ENCODE results near the gene CCDC63. TPM values are rescaled to one million over a fixed set of nuclear protein-coding genes. Genes with fewer than 3 reads are reported as not detected.

CCDC63 gene
- polyA plus RNA-seq, 1 of the 3 experiments (the other 2 are of a cell fraction) = not detected

DNA sequence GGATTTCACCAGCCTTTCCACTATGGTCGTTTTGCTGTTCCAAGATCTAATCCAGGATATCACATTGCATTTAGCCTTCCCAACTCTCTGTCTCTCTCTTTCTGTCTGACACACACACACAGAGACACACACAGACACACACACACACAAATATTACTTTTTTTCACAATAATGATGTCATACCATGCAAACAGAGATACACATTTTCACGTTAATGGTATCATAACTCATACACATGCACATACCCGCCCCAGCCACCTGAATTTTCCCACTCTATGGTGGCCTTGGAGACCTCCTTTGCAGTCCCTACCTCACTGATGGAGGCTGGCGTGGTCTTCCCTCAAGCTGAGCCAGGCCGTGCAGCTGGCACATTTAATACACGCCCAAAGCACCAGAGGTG, 80.8 kb downstream of the CCDC63 start:
- H2AFZ ChIP-seq (ENCODE audit: low read depth) = no peak overlapping the region
- POLR2A ChIA-PET = no interaction called here

More for the DNA sequence above, 80.8 kb downstream of the CCDC63 start:
- Histone ChIP-seq H3K27me3 (ENCODE audit: insufficient read depth) (no peaks in the 10 kb centered on the region), H3K79me2 (ENCODE audit: insufficient read depth) (no peaks in the 10 kb centered on the region), H3K9me3 (no peaks in the 10 kb centered on the region), H3K36me3 (replicated peaks in 1 of 2; ENCODE audit: control insufficient read depth in 1 of 2, insufficient read depth in 2 of 2, low read length in 1 of 2) (no peaks in the 10 kb centered on the region), H3K4me1 (ENCODE audit: control insufficient read depth in 1 of 2, insufficient read depth in 2 of 2, low read depth in 1 of 2, low read length in 1 of 2) (no peaks in the 10 kb centered on the region; a peak in 1 of 4 replicates), H3F3A (replicated peaks; ENCODE audit: insufficient read depth) (no peaks in the 10 kb centered on the region), H3K4me3 (ENCODE audit: low read depth in 2 of 2, low read length in 1 of 2) (no peak overlapping the region), H3K9ac (no peak overlapping the region), H3K9me2 (no peaks in the 10 kb centered on the region), H3K4me2 (no peak overlapping the region), H3K27ac (ENCODE audit: low read depth in 2 of 2, low read length in 1 of 2) (no peak overlapping the region), H4K20me1 (ENCODE audit: insufficient read depth) (no peaks in the 10 kb centered on the region)
- no peak for DNase-seq
- CTCF ChIA-PET = no interaction called here
- 59% methylated on average over 6 of the region's 6 CpGs for WGBS (ENCODE audit: low lambda C conversion rate)
- TF ChIP-seq ELF1 (IDR thresholded peaks at IDR 0.05) = no peak
- no peak for TF ChIP-seq TAF1 (IDR thresholded peaks at IDR 0.05; ENCODE audit: borderline replicate concordance, low read depth, low read length)
- no peak for TF ChIP-seq YY1 (IDR thresholded peaks at IDR 0.05; ENCODE audit: low read depth)
- TF ChIP-seq, protein P1, sequence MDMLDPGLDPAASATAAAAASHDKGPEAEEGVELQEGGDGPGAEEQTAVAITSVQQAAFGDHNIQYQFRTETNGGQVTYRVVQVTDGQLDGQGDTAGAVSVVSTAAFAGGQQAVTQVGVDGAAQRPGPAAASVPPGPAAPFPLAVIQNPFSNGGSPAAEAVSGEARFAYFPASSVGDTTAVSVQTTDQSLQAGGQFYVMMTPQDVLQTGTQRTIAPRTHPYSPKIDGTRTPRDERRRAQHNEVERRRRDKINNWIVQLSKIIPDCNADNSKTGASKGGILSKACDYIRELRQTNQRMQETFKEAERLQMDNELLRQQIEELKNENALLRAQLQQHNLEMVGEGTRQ (IDR thresholded peaks at IDR 0.05; ENCODE audit: borderline replicate concordance, low read depth, low read length) = no peak
- TF ChIP-seq TCF12 (IDR thresholded peaks at IDR 0.05) = no peak
- TF ChIP-seq, protein P2, sequence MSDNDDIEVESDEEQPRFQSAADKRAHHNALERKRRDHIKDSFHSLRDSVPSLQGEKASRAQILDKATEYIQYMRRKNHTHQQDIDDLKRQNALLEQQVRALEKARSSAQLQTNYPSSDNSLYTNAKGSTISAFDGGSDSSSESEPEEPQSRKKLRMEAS (IDR thresholded peaks at IDR 0.05; ENCODE audit: low read depth) = no peak
- TF ChIP-seq, protein P3, sequence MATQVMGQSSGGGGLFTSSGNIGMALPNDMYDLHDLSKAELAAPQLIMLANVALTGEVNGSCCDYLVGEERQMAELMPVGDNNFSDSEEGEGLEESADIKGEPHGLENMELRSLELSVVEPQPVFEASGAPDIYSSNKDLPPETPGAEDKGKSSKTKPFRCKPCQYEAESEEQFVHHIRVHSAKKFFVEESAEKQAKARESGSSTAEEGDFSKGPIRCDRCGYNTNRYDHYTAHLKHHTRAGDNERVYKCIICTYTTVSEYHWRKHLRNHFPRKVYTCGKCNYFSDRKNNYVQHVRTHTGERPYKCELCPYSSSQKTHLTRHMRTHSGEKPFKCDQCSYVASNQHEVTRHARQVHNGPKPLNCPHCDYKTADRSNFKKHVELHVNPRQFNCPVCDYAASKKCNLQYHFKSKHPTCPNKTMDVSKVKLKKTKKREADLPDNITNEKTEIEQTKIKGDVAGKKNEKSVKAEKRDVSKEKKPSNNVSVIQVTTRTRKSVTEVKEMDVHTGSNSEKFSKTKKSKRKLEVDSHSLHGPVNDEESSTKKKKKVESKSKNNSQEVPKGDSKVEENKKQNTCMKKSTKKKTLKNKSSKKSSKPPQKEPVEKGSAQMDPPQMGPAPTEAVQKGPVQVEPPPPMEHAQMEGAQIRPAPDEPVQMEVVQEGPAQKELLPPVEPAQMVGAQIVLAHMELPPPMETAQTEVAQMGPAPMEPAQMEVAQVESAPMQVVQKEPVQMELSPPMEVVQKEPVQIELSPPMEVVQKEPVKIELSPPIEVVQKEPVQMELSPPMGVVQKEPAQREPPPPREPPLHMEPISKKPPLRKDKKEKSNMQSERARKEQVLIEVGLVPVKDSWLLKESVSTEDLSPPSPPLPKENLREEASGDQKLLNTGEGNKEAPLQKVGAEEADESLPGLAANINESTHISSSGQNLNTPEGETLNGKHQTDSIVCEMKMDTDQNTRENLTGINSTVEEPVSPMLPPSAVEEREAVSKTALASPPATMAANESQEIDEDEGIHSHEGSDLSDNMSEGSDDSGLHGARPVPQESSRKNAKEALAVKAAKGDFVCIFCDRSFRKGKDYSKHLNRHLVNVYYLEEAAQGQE (IDR thresholded peaks at IDR 0.05; ENCODE audit: low read depth, low read length) = no peak
- TF ChIP-seq EP300 (IDR thresholded peaks at IDR 0.05; ENCODE audit: borderline replicate concordance in 1 of 2, low read depth in 1 of 2, low read length in 1 of 2) = no peak
- TF ChIP-seq NRF1 (IDR thresholded peaks at IDR 0.05; ENCODE audit: low read depth, low read length) = no peak
- TF ChIP-seq RAD21 (IDR thresholded peaks at IDR 0.05; ENCODE audit: low read length) = no peak
- TF ChIP-seq, protein P4, sequence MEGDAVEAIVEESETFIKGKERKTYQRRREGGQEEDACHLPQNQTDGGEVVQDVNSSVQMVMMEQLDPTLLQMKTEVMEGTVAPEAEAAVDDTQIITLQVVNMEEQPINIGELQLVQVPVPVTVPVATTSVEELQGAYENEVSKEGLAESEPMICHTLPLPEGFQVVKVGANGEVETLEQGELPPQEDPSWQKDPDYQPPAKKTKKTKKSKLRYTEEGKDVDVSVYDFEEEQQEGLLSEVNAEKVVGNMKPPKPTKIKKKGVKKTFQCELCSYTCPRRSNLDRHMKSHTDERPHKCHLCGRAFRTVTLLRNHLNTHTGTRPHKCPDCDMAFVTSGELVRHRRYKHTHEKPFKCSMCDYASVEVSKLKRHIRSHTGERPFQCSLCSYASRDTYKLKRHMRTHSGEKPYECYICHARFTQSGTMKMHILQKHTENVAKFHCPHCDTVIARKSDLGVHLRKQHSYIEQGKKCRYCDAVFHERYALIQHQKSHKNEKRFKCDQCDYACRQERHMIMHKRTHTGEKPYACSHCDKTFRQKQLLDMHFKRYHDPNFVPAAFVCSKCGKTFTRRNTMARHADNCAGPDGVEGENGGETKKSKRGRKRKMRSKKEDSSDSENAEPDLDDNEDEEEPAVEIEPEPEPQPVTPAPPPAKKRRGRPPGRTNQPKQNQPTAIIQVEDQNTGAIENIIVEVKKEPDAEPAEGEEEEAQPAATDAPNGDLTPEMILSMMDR (IDR thresholded peaks at IDR 0.05) = no peak
- no peak for TF ChIP-seq SIN3A (IDR thresholded peaks at IDR 0.05; ENCODE audit: borderline replicate concordance, low read depth, low read length)
- no peak for TF ChIP-seq EZH2phosphoT487 (IDR thresholded peaks at IDR 0.05; ENCODE audit: borderline replicate concordance, low read depth)
- TF ChIP-seq MXI1 (IDR thresholded peaks at IDR 0.05; ENCODE audit: low read depth, low read length) = no peak
- no peak for TF ChIP-seq GABPA (IDR thresholded peaks at IDR 0.05; ENCODE audit: low read depth)
- no peak for TF ChIP-seq GATA2 (CRISPR knock-in tag; IDR thresholded peaks at IDR 0.05)

Measured in SK-N-SH (cell line).